Right forelimb (tissue), 1 donor: ENCODE results near the gene BEGAIN.
A peak's percentile ranks its signal among the peaks of the same experiment; 100 is the strongest.

Experiments used
- DNase-seq: peaks from one replicate; pipeline ENCODE4 v3.0.0-alpha.2; 2018

BEGAIN gene

DNA sequence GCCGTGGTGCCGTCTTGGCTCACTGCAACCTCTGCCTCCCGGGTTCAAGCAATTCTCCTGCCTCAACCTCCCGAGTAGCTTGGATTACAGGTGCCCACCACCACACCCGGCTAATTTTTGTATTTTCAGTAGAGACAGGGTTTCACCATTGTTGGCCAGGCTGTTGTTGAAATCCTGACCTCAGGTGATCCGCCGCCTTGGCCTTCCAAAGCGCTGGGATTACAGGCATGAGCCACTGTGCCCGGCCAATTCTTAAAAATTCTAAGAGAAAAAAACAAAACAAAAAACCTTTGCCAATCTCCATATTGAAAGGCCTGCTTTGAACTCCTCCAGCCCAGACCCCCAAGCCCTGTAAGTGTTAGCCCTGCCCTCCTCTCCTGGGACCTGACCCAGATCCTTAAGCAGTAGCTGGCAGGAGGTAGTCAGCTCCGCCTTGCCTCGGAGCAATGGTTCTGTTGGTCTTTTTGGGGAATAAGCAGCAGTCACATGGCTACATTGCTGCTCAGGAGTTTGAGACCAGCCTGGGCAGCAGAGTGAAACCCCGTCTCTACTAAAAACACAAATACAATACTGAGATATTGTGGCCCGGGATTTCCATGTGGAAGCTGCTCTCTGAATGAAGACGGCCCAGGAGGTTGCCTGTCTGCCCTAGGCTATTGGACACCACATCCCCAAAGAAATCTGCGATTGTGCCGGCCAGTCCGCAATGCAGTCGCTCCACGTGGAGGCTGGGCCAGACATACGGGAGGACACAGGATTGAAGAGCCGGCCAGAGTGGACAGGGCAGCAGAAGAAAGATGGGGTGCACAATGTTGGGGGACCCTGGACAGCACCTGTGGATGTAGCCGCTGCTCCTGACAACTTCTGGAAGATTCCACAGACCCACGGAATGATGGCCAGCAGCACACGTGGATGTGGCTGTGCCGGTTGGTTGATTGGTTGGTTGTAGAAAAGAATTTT is 28.8 kb upstream of the BEGAIN start:
- peak; percentile 21 for DNase-seq

DNA sequence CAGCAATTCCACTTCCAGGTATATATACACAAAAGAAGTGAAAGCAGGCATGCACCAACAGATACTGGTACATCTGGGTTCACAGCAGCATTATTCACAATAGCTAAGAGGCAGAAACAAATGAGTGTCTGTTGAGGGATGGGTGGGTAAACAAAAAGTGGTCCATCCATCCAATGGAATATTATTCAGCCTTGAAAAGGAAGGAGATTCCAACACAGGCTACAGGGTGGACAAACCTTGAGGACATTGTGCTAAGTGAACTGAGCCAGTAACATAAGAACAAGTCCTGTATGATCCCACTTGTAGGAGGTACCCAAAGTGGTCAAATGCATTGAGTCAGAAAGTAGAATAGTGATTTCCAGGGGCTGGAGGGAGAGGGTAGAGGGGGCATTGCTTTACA is 27.6 kb upstream of the BEGAIN start:
- DNase-seq, result peak; percentile 2

DNA sequence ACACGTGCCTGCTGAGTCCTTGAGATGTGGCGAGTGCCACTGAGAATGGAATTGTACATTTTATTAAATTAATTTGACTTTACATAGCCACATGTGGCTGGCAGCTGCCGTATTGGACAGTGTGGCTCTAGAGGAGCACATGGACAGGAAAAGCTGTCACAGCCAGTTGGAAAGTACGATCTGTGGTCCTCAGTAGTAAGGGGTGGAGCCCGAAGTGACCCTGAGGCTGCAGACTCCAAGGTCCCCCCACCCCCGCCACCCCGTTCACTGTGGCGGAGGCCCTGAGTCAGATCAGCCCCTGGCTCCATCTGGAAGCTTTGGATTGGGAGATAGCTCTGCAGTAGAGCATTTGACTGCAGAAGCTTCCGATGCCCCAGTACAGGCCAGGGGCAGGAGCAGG is 25.8 kb upstream of the BEGAIN start:
- peak; percentile 23 for DNase-seq

DNA sequence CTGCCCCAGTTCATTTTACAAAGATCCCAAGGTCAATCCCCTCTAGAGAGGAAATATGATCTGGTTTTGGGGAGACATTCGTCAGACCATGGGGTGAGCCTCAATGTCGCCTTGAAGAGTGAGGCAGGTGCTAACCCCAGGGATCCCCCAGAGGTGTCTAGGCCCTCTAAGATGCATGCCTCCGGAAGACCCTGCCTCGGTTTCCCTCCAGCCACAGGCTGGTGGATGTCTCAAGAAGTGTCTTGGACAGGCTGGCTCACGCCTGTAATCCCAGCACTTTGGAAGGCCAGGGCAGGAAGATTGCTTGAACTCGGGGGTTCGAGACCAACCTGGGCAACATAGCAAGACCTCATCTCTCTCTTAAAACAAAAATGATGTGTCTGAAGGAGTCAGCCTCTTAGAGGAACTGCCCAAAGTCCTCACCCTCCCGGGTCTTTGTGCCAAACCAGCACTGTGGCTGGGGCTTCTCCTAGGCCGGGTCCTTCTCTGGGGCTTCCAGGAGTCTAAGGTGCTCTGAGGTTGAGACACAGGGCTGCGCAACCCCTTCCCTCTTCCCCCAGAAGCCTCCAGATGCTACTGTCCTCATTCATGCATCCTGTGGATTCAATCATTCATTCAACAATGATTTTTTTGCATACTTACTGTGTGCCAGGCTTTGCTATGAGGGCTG is 24.7 kb upstream of the BEGAIN start:
- DNase-seq, result peak; percentile 26

DNA sequence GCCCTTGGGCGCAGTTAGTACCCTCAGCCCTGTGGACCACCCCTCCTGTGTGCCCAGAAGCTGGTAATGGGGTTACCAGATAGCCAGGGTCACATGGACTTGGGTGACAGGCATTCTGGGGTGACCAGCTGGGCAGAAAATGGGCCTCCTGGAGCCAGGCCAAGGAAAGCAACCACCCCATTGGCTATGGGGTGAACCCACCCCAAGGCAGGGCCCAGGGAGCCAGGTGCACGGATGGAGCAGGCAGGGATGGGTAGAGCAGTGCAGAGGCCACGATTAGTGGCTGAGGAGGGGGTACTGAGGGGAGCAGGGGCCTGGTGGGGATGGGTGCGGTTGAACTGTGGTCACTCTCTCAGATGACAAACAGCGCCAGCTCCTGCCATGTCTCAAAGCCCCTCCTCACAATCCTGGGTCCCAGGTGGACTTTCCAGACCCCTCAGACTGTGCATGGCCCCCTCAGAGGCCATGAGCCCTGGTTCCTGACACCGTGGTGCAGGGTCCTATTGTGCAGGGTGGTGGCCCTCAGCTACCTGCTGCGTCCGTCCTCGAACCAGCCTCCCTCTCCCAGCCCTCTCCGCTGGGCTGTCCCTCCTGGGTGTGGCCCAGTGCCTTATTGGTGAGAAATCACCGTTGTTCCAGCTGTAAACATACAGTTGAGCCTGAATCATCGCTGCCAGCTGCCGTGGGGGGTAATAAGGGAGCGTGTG is 23.4 kb upstream of the BEGAIN start:
- peak; percentile 35 for DNase-seq

DNA sequence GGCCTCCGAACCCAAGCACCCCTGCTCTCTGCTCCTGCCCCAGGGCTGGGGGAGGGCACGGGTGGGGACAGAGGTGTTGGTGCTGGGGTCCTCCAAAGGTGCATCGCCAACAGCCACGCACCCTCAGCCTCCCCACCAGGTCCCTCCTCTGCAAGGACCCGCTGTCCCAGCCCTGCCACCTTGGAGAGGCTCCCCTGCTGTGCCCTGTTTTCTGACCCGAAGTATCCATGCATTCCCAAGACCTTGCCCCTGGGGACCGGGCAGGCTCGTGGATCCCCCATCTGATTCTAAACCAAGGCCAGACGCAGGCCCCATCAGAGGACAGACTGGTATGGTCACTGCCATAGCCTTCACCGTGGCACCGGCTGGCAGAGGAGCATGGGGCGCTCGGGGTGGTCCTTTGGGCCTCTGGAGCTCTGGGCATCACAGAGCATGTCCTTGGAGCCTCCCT is 22.7 kb upstream of the BEGAIN start:
- DNase-seq, result peak; percentile 25

DNA sequence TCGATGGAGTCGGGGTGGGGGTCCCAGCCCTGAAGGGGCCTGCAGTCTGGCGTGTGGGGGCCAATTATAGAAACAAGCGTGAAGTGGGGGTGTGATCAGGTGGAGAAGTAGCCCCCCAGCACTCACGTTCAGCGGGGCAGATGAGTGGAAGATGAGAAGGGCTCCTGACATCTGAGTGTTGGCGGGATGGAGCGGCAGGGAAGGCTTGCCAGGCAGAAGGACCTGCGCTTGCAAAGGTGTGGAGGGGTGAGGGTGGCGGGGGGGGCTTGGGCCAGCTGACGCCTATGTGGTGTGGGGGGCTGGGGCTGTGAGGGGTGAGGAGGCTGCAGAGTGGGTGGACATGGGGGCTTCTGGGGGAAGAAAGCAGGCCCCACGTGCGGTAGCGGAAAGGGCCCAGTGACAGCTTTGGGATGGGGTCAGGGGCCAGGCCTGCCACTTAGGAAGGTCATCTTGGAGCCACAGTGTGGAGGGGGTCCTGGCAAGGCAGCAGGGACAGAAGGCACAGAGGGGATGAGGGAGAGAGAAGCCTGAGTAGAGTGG is 22.2 kb upstream of the BEGAIN start:
- peak; percentile 43 for DNase-seq

DNA sequence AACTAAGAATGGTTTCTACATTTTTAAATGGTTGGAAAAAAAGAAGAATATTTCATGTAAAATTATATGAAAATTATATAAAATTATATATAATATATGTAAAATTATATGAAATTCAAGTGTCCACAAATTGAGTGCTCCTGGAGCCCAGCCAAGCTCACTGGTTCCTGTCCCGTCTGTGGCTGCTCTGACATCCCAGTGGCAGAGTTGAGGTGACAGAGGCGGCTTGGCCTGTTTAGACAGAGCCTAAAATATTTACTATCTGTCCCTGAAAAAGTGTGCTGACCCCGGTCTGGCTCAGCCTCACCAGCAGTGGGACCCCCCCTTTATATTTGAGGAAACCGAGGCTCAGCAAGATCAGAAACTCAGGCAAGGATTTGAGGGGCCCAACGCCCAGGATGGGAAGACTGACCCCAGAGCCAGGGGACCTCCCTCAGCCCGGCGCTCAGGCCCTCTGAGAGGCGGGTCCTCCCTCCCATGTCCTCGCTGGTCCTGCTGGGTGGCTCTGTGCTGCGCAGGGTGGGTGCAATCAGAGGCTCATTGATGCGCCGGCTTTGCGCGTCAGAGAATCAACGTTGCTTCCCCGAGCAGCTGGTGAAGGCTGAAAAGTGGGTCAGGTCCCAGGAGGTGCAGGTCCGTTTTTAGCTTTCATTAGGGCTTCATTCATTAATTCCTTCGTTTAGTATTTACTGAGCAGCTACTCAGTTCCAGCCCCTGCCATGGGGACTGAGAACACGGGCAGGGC is 21.5 kb upstream of the BEGAIN start:
- DNase-seq, result peak; percentile 19

DNA sequence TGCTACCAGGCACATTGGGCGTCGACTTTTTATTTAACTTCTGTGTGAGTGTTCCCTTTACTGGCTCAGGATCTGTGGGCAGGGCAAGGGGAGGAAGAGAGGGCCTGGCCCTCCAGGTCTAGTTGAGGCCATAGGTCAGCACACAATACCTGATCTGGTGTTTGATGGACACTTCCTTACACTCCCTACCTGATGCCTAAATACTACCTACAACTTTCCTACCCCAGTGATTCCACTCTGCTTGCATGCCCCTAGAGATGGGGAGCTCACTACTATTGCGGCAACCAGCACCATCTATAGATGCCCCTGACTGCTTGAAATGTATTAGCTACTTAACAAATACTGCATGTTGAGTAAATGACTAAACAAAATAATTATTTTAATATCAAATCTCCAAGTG is 20.8 kb upstream of the BEGAIN start:
- no peak for DNase-seq

DNA sequence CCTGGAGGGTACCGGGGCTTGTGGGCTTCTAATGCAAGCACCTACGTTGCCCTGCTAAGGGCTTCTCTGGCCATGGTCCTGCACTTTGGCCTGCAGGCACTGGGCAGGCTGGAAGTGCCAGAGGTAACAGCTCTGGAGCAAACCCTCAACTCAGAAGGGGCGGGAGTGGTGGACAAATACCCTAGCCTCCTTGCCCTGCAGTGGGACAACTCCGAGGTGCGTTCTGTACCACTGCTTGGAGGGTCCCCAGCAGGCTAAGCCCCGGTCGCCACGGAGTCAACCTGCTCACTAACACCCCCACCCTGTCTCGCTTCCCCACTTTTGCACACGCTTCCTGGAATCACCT is 20.4 kb upstream of the BEGAIN start:
- DNase-seq, result peak; percentile 38

DNA sequence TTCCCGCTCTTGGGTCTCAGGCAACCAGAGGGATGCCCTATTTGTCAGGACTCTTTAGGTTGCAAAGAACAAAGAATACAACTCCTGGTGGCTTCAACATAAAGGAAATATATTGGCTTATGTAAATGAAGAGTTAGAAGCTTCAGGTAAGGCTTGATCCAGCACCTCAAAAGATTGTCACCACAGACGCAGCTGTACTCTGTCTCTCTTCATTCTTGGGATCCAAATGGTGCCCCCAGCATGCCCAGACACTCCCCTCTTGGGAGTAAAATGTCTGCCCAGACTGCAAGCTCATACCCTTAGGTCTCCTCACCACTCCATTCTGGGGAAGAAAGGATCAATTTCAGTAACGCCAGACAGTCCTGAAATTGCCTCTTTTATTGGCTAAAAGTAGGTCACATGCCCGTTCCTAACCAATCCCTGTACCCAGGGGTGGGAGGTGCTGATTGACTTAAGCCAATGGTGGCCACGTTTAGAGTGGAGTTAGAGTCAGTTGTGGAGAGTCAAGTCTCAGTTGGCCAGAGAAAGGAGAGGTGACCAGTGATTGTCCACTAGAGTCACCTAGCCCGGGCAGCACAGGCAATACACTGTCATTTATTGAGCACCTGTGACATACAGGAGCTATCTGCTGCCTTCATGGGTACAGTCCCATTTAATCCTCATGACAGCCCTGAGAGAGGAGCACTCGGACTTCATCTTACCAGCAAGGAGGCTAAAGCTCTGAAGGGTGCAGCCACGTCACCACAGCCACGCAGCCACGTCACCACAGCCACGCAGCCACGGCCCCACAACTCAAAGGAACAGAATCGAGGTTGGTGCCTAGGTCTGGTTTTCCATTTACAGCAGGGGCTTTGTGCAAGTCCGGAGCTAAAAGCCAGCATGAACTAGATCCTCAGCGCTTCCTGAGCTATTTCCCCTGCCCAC is 19.7 kb upstream of the BEGAIN start:
- DNase-seq, result peak; percentile 35

DNA sequence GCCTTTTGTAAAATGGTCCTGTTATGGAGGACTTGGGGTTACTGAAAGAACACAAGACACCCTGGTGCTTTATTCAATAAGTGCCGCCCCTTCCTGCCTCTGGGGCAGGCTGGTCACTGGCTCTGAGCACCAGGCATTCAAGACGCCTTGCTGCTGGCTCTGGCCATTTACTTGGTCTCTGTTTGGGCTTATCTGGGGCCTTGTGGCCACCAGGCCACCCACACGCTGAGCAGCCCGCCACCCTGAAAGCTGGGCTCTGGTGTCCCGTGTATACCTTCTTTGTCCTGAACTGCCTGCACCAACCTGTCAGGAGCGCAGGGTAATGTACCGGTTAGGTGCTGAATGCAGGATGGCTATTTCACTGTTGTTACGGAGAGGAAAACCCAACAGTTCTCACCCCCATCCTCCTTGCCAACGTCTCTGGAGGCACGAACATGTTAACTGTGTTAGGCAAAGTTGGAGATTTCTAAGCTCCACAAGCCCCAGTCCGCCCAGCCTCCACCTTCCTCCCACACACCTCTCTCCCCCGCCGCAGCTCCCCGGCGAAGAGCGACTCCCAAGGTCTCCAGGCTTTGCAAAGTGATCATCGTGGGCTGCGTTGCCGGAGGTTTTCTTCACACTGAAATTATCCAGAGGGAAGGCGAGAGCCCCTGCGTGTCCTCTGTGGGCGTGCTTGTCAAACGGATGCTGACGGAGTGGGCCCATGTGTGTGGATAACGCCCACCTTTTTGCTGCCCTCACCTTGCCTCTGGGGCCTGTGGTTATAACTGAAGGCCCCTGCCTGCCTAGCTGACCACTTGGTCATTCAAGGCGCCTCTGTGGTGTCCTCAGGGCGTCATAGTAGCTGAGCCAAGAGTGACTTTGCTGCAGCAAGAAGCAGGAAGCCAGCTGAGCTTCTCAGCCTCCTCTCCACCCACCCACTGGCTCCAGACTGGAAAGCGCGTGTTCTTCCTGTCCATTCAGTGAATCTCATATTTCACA is 18.8 kb upstream of the BEGAIN start:
- DNase-seq, result peak; percentile 47

DNA sequence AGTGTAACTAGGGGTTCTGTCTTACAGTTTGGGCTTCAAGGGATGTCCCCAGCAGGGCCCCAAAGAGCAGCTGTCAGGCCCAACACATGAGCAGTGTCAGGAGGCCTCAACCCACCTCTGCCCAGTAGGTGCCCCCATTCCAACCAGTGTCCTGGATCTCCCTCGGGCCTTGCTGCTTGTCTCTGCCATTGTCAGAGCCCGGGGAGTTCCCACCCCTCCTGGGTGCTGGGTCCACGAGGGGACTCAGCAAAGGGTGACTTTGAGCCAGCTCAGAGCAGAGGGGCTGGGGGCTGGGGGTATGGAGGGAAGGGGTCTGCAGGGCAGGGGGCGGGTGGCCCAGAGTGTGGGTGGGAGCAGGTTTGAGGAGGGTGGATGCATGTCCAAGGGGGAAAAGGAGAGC is 18.0 kb upstream of the BEGAIN start:
- peak; percentile 41 for DNase-seq

DNA sequence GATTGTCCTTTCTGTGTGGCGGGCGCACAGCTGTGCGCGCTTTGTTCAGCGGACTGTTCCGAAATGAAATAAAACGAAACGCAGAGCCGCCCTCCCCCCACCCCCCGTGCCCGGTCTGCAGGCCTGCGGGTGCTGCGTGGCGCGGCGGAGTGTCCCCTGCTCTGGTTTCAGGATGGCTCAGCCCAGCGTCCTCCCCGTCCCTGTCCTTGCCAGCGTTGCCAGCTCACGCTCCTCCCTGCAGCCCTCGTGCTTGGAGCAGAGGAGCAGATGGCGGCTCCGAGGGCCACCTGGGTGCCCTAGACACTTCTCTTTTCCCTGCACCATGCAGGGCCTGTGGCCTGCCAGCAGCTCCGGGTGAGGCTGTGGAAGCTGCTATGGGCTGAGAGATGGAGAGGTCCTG is 17.5 kb upstream of the BEGAIN start:
- no peak for DNase-seq

DNA sequence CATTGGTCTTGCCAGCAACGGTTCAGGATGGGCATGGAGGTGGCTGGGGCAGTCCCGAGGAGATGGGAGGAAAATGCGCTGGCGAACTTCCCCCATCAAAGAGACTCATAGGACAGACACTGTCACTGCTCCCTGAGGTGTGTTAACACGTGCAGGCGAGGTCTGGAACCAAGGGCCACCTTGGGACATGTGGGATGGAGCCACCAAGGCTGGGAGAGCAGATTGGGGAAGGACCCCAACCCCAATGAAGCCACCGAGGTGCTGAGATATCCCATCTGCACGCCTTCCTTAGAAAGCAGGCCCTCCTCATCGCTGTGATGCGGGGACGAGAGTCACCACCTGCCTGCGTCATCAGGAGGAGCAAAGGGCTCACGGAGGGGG is 16.9 kb upstream of the BEGAIN start:
- no peak for DNase-seq

DNA sequence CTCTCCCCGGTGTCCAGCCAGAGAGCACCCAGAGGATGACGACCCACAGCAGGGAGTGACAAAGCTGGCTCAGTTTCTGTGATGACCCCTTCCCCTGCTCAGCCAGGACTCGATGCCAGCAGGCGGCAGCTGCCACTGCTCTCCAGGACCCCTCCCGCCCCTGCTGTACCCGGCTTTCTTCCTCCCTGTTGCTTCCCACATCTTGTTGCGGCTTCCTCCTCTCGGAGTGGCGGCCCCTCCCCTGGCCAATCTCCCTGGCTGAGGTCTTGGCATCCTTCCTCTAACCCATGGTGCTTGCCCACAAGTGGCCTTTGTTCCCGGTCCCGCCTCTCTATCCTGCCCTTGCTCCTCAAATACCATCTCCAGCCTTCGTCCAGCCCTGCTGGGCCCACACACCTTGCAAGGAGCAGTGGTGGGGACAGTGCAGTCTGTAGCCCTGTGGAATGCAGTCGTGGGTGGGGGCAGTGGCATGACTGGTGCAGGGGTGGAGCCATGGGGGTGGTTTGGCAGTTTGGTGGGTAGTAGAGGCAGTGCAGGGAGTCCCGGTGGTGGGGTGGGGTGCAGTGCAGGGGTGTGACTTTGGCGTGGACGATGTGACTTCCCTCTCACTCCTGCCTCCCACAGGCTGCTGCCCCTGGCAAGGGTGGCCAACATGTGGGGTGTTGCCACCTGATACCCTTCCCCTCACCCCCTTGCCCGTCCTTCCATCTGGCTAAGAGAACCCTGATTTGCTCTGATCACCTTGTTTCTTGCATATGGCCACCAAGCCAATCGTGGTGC is 16.3 kb upstream of the BEGAIN start:
- peak; percentile 49 for DNase-seq

DNA sequence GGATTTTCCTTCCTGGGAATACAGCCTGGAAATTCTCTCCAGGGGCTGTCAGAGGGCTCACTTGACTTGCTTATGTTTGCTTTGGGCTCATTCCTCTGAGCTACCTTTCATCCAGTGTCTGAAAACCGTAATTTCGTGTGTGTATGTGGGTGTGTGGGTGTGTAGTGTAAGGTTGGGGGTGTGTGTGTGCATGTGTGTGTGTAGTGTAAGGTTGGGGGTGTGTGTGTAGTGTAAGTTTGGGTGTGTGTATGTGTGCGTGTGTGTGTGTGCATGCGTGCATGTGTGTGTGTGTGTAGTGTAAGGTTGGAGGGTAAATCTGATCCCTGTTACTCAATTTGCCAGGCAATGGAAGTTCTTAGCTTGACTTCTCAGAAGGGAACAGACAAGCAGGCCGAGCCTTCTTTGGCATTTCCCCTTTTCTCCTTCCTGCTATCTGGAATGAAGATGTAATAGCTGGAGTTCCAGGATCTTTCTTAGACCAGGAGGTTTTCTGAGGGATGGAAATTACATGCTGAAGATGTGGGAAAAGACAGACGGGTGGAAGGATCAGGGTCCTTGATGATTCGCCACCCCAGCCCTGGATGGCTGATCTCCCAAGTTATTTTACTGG is 15.5 kb upstream of the BEGAIN start:
- DNase-seq, result peak; percentile 40

DNA sequence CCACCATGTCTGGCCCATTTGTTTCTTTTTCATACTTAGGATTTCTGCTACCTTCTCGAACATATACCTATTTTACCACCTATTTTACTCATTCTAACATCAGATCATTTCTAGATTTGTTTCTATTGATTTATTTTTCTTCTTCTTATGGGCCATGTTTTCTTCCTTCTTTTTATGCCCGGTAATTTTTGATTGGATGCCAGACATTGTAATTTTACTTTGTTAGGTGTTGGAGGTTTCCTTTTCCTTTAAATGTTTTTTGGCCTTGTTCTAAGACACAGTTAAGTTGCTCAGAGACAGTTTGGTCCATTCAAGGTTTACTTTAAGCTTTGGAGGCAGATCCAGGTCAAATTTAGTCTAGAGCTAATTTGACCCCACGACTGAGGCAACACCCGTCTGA is 14.7 kb upstream of the BEGAIN start:
- no peak for DNase-seq

DNA sequence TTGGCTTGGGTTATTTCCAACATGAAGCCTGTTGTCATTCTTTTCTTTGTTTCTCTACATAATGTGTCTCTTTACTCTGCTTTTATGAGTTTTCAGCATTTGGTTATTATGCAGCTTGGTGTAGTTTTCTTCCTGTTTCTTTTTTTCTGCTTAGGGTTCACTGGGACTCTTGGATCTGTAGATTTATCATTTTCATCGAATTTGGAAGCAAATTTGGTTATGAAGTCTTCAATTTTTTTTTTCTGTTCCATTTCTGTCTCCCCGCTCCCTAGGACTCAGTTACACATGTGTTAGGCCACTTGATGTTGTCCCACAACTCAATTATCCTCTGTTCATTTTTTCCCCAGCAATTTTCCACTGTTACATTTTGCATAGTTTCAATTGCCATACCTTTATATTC is 13.8 kb upstream of the BEGAIN start:
- no peak for DNase-seq
